Mesendoderm (in vitro differentiated cells): ENCODE data around the gene TRMT44.

Experiments
- DNase-seq: peaks from one replicate; pipeline ENCODE4 v3.0.0; 2013
- H2AK5ac ChIP-seq: 2 replicates; pipeline ENCODE4 v1.6.1; 2013; ENCODE audit warnings: low read length, inconsistent platforms
- H2BK120ac ChIP-seq: 2 replicates; pipeline ENCODE4 v1.6.1; 2013; ENCODE audit warnings: low read depth, mild to moderate bottlenecking, low read length, moderate library complexity, mixed read lengths
- H2BK15ac ChIP-seq: replicated peaks from 2 replicates; pipeline ENCODE4 v1.6.1; 2013; ENCODE audit warnings: low read depth, mild to moderate bottlenecking, moderate library complexity
- H2BK5ac ChIP-seq: 2 replicates; pipeline ENCODE4 v1.6.1; 2013; ENCODE audit warnings: low read length, inconsistent platforms
- H3K18ac ChIP-seq: 2 replicates; pipeline ENCODE4 v1.6.1; 2013; ENCODE audit warnings: mild to moderate bottlenecking, low read length, mixed read lengths
- H3K23ac ChIP-seq: one replicate; pipeline ENCODE4 v1.6.1; 2013; ENCODE audit warnings: low read length
- H3K27ac ChIP-seq: 2 replicates; pipeline ENCODE4 v1.5.1; 2013; ENCODE audit warnings: low read depth, mild to moderate bottlenecking, inconsistent platforms, low read length, moderate library complexity
- H3K27me3 ChIP-seq: 2 replicates; pipeline ENCODE4 v1.6.1; 2013; ENCODE audit warnings: low read length, control low read depth, mild to moderate bottlenecking, inconsistent platforms; ENCODE audit not compliant: insufficient read depth, poor library complexity
- H3K36me3 ChIP-seq: 2 replicates; pipeline ENCODE4 v1.6.1; 2013; ENCODE audit warnings: low read length, inconsistent platforms; ENCODE audit not compliant: control insufficient read depth, insufficient read depth
- H3K4ac ChIP-seq: one replicate; pipeline ENCODE4 v1.6.1; 2013; ENCODE audit warnings: low read depth, mild to moderate bottlenecking, low read length, moderate library complexity
- H3K4me1 ChIP-seq: 2 replicates; pipeline ENCODE4 v1.6.1; 2013; ENCODE audit warnings: low read depth, low read length, inconsistent platforms; ENCODE audit not compliant: control insufficient read depth
- H3K4me2 ChIP-seq: 2 replicates; pipeline ENCODE4 v1.6.1; 2013; ENCODE audit warnings: low read length
- H3K4me3 ChIP-seq: 2 replicates; pipeline ENCODE4 v1.5.1; 2013; ENCODE audit warnings: mild to moderate bottlenecking, low read length
- H3K56ac ChIP-seq: one replicate; pipeline ENCODE4 v1.6.1; 2013; ENCODE audit warnings: low read length
- H3K79me1 ChIP-seq: 2 replicates; pipeline ENCODE4 v1.6.1; 2013; ENCODE audit warnings: low read length, inconsistent platforms
- H3K79me2 ChIP-seq: 2 replicates; pipeline ENCODE4 v1.6.1; 2013; ENCODE audit warnings: mild to moderate bottlenecking, low read length; ENCODE audit not compliant: control insufficient read depth, insufficient read depth
- H3K9ac ChIP-seq: 2 replicates; pipeline ENCODE4 v1.6.1; 2013; ENCODE audit warnings: low read length, inconsistent platforms
- H4K5ac ChIP-seq: one replicate; pipeline ENCODE4 v1.6.1; 2013; ENCODE audit warnings: low read length
- H4K8ac ChIP-seq: one replicate; pipeline ENCODE4 v1.6.1; 2013; ENCODE audit warnings: low read depth, mild to moderate bottlenecking, control low read depth, low read length, moderate library complexity
- WGBS: extraction: QIAGEN DNeasy Blood & Tissue Kit; methylation state at CpG from one replicate; pipeline ENCODE4 v1.1.7; 2013; ENCODE audit warnings: low lambda C conversion rate, missing lambda C conversion rate; ENCODE audit not compliant: insufficient coverage; ENCODE audit errors: extremely low coverage; 5-methylcytosine and 5-hydroxymethylcytosine counted together

TRMT44 gene

DNA sequence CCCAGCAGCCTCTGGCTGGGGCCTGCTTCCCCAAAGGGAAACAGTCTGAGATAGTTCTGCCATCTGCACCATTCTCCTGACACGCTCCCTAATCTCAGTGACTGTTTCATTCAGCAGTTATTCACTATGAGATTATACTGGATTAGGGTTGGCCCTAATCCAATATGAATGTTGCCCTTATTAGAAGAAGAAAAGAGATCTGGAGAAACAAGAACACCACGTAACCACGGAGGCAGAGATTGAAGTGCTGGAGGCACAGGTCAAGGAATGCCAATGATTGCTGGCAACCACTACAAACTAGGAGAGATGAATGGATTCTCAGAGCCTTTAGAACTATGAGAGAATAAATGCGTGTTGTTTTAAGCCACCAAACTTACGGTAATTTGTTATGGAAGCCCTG is 7.4 kb upstream of the TRMT44 start:
- Histone ChIP-seq H3K9ac (no peak overlapping the region), H3K27me3 (no peaks in the 10 kb centered on the region), H3K18ac (peak overlapping the region; percentile 25), H3K56ac (no peak overlapping the region), H3K23ac (no peak overlapping the region), H4K8ac (no peak overlapping the region), H3K36me3 (no peaks in the 10 kb centered on the region), H4K5ac (no peak overlapping the region), H2BK15ac (no peak overlapping the region), H3K79me1 (no peaks in the 10 kb centered on the region), H3K4ac (no peak overlapping the region), H3K27ac (no peak overlapping the region), H3K4me2 (no peak overlapping the region), H3K4me1 (peaks cover 6% of the 10 kb centered on the region), H3K79me2 (no peaks in the 10 kb centered on the region), H2BK5ac (no peak overlapping the region), H3K4me3 (no peak overlapping the region), H2BK120ac (no peak overlapping the region), H2AK5ac (no peak overlapping the region)
- DNase-seq = no peak
- WGBS = no CpG with 5 or more reads among the region's 5 CpGs

DNA sequence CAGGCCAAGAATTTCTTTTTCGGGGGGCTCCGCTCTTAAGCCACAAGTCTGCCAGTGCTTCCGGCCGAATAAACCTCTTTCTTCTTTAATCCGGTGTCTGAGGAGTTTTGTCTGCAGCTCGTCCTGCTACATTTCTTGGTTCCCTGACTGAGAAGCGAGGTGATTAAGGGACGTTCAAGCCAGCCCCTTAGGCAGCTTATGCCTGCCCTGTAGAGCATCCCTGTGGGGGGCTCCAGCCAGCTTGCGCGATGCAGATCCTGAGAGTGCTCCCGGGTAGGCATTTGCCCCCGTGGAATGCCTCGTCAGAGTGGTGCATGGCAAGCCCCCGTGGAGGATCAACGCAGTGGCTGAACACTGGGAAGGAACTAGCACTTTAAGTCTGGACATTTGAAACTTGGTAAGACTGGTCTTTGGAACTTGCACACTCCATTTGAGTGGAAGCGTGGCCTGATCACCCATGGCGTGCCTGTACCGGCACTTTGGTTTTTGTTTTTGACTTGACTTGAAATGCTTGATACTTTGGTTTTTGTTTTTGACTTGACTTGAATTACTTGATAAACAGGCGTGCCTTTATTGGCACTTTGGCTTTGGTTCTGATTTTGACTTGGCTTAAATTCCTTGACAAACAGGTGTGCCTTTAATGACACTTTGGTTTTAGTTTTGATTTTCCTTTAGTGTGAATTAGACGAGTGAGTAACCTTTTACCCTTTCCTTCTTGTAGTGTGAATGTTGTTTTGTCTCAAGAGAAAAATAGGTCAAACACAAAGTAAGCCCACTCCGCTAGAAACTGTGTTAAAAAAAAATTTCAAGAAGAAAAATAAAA is 6.1 kb upstream of the TRMT44 start:
- Histone ChIP-seq H3K36me3 (no peaks in the 10 kb centered on the region), H2AK5ac (no peak overlapping the region), H2BK15ac (no peak overlapping the region), H3K4me3 (no peak overlapping the region), H3K18ac (no peak overlapping the region), H2BK5ac (no peak overlapping the region), H3K56ac (no peak overlapping the region), H3K23ac (no peak overlapping the region), H3K79me2 (no peaks in the 10 kb centered on the region), H4K5ac (no peak overlapping the region), H3K4ac (no peak overlapping the region), H3K27me3 (no peaks in the 10 kb centered on the region), H3K4me1 (peaks cover 3% of the 10 kb centered on the region), H3K79me1 (no peaks in the 10 kb centered on the region), H3K27ac (no peak overlapping the region), H3K9ac (no peak overlapping the region), H2BK120ac (no peak overlapping the region), H4K8ac (no peak overlapping the region), H3K4me2 (no peak overlapping the region)
- WGBS = no CpG with 5 or more reads among the region's 21 CpGs
- no peak for DNase-seq

DNA sequence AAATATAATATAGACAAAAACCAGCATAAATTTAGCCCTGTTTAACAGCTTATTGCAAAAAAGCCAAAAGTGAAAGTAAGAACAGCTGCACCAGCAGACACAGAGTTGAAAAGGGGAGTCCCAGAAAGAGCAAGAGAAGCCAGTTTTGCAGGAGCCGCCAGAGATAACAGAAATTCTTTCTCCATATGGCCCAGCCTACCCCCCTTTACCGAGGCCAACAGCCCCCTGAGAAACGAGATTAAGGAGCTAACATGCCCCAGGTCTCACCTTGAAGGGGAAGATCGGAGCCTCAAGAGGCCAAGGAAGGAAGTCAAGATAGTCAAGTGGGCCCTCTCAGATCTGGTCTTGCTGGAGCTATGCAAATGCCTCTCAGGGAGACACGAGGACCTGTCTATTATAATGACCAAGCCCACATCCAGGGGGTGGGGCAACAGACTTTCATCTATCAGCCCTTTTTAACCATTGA is 4.9 kb upstream of the TRMT44 start:
- H2AK5ac ChIP-seq = no peak overlapping the region
- H2BK15ac ChIP-seq = no peak overlapping the region
- no peak overlapping the region for H3K4me2 ChIP-seq
- no peaks in the 10 kb centered on the region for H3K79me1 ChIP-seq
- no peak overlapping the region for H3K18ac ChIP-seq
- H4K5ac ChIP-seq = no peak overlapping the region
- no peak overlapping the region for H2BK5ac ChIP-seq
- H3K23ac ChIP-seq = no peak overlapping the region
- peak; percentile 90 for DNase-seq
- no peak overlapping the region for H3K4me3 ChIP-seq
- H3K27ac ChIP-seq = peak overlapping the region; percentile 70
- no peak overlapping the region for H2BK120ac ChIP-seq
- no peaks in the 10 kb centered on the region for H3K27me3 ChIP-seq
- H3K4ac ChIP-seq = no peak overlapping the region
- H3K56ac ChIP-seq = peak overlapping the region; percentile 93
- no peak overlapping the region for H4K8ac ChIP-seq
- no peaks in the 10 kb centered on the region for H3K36me3 ChIP-seq
- peak overlapping the region; percentile 37 for H3K9ac ChIP-seq
- H3K4me1 ChIP-seq = peaks cover 3% of the 10 kb centered on the region
- H3K79me2 ChIP-seq = no peaks in the 10 kb centered on the region
- no CpG with 5 or more reads among the region's 5 CpGs for WGBS

DNA sequence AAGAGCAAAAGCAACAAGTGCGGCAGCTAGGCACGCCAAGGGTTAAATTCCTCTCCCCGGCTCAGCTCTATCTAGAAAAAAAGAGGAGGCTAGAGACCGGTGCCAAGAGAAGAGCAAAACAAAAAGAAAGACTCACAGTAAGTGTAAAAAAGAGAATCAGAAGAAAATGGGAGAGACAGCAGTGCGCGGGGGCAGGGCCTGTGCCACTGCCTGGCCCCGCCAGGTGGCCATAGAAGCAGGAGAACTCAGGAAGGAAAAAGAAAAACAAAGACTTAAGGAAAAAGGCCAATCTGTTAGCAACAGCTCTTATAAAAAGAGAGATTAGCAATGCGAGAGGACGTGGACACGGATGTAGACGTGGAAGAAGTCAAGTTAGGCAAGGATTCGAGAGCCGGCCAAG is 3.3 kb upstream of the TRMT44 start:
- peak overlapping the region; percentile 47 for H3K4me3 ChIP-seq
- WGBS = no CpG with 5 or more reads among the region's 13 CpGs
- H3K23ac ChIP-seq = no peak overlapping the region
- peak overlapping the region; percentile 15 for H3K4me2 ChIP-seq
- no peak overlapping the region for H2BK15ac ChIP-seq
- H3K27me3 ChIP-seq = no peaks in the 10 kb centered on the region
- peak overlapping the region; percentile 56 for H3K18ac ChIP-seq
- H4K5ac ChIP-seq = no peak overlapping the region
- H3K56ac ChIP-seq = peak overlapping the region; percentile 90
- no peak overlapping the region for H3K4ac ChIP-seq
- peak overlapping the region; percentile 53 for H2AK5ac ChIP-seq
- H3K9ac ChIP-seq = peak overlapping the region; percentile 64
- peaks cover 6% of the 10 kb centered on the region for H3K4me1 ChIP-seq
- no peaks in the 10 kb centered on the region for H3K36me3 ChIP-seq
- peaks cover 7% of the 10 kb centered on the region for H3K79me1 ChIP-seq
- no peak overlapping the region for H4K8ac ChIP-seq
- DNase-seq = peak; percentile 67
- H2BK120ac ChIP-seq = peak overlapping the region; percentile 64
- H2BK5ac ChIP-seq = peak overlapping the region; percentile 75
- peaks cover 15% of the 10 kb centered on the region for H3K79me2 ChIP-seq
- H3K27ac ChIP-seq = peak overlapping the region; percentile 58

DNA sequence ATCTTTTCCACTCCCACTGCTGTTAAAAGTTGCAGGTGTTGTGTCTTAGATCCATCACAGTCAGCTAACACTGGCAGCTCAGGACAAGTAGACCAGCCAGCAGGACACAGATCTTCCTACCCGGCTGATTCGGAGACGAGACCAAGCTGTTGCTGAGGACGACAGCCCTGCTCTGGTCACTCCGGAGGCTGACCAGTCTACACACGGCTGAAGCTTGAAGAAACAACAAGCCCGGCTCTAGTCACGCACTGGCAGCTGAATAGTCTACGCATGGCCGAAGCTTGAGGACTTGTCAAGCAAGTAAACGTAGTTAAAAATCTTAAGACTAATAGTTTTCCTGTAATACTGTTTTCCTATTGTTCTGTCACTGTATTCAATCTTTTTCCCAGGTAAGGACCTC is 1.8 kb upstream of the TRMT44 start:
- no peaks in the 10 kb centered on the region for H3K27me3 ChIP-seq
- no CpG with 5 or more reads among the region's 11 CpGs for WGBS
- no peak overlapping the region for H2BK120ac ChIP-seq
- H3K4me3 ChIP-seq = no peak overlapping the region
- H2AK5ac ChIP-seq = no peak overlapping the region
- H3K36me3 ChIP-seq = no peaks in the 10 kb centered on the region
- H3K23ac ChIP-seq = no peak overlapping the region
- no peak overlapping the region for H3K18ac ChIP-seq
- H3K79me2 ChIP-seq = peaks cover 24% of the 10 kb centered on the region
- H3K9ac ChIP-seq = no peak overlapping the region
- peaks cover 10% of the 10 kb centered on the region for H3K79me1 ChIP-seq
- H3K27ac ChIP-seq = no peak overlapping the region
- no peak overlapping the region for H4K8ac ChIP-seq
- H3K4me1 ChIP-seq = peaks cover 8% of the 10 kb centered on the region
- no peak overlapping the region for H3K4ac ChIP-seq
- no peak overlapping the region for H2BK5ac ChIP-seq
- peak overlapping the region; percentile 6 for H3K56ac ChIP-seq
- no peak overlapping the region for H3K4me2 ChIP-seq
- H2BK15ac ChIP-seq = no peak overlapping the region
- H4K5ac ChIP-seq = no peak overlapping the region
- DNase-seq = no peak
